ENCODE measurements around the gene TRA2B.

Gene TRA2B

GRCh38 chr3:185896636-185897035 is 41.2 kb downstream of the TRA2B start:
- DNase-seq (ENCODE audit: low read depth): no peak
- no peak overlapping the region for H3K4me3 ChIP-seq (ENCODE audit: low read depth, low read length)

- no peak for DNase-seq (ENCODE audit: low read depth)
Observed at GRCh38 chr3:185887066-185887465, 50.7 kb downstream of the TRA2B start.

GRCh38 chr3:185884641-185885040 is 53.2 kb downstream of the TRA2B start:
- DNase-seq (ENCODE audit: low read depth): no peak
- no peak overlapping the region for H3K4me3 ChIP-seq (ENCODE audit: low read depth, low read length)

More at GRCh38 chr3:185887066-185887465, 50.7 kb downstream of the TRA2B start:
- no peak overlapping the region for H3K4me3 ChIP-seq (ENCODE audit: low read depth, low read length)

- no peak overlapping the region for H3K4me3 ChIP-seq (ENCODE audit: low read depth, low read length)
- no peak for DNase-seq (ENCODE audit: low read depth)
Observed at GRCh38 chr3:185881926-185882325, 55.9 kb downstream of the TRA2B start.

GRCh38 chr3:185880600-185880999 is 57.2 kb downstream of the TRA2B start:
- no peak for DNase-seq (ENCODE audit: low read depth)
- H3K4me3 ChIP-seq (ENCODE audit: low read depth, low read length): no peak overlapping the region

- H3K4me3 ChIP-seq (ENCODE audit: low read depth, low read length): no peak overlapping the region
- no peak for DNase-seq (ENCODE audit: low read depth)
Observed at GRCh38 chr3:185878920-185879319, 58.9 kb downstream of the TRA2B start.

- DNase-seq (ENCODE audit: low read depth): no peak
Observed at GRCh38 chr3:185874119-185874518, 63.7 kb downstream of the TRA2B start.

GRCh38 chr3:185867650-185868049 is 70.2 kb downstream of the TRA2B start:
- DNase-seq (ENCODE audit: low read depth): no peak

More at GRCh38 chr3:185874119-185874518, 63.7 kb downstream of the TRA2B start:
- H3K4me3 ChIP-seq (ENCODE audit: low read depth, low read length): no peak overlapping the region

GRCh38 chr3:185866995-185867394 is 70.8 kb downstream of the TRA2B start:
- H3K4me3 ChIP-seq (ENCODE audit: low read depth, low read length): no peak overlapping the region
- no peak for DNase-seq (ENCODE audit: low read depth)

More at GRCh38 chr3:185867650-185868049, 70.2 kb downstream of the TRA2B start:
- no peak overlapping the region for H3K4me3 ChIP-seq (ENCODE audit: low read depth, low read length)

- no peak for DNase-seq (ENCODE audit: low read depth)
- no peak overlapping the region for H3K4me3 ChIP-seq (ENCODE audit: low read depth, low read length)
Observed at GRCh38 chr3:185866555-185866954, 71.3 kb downstream of the TRA2B start.
